Stimulated activated CD8-positive, alpha-beta memory T cell treated with anti-CD3 and anti-CD28 coated beads, Interleukin-12 subunit alpha, Interleukin-12 subunit beta, amount 100 ng/mL, for 24 hours (primary cell): ENCODE results near the gene SINHCAF.

Experiments used
- DNase-seq: peaks from one replicate; pipeline ENCODE4 v3.0.0-alpha.2; 2020; ENCODE audit errors: extremely low read depth

SINHCAF gene

DNA sequence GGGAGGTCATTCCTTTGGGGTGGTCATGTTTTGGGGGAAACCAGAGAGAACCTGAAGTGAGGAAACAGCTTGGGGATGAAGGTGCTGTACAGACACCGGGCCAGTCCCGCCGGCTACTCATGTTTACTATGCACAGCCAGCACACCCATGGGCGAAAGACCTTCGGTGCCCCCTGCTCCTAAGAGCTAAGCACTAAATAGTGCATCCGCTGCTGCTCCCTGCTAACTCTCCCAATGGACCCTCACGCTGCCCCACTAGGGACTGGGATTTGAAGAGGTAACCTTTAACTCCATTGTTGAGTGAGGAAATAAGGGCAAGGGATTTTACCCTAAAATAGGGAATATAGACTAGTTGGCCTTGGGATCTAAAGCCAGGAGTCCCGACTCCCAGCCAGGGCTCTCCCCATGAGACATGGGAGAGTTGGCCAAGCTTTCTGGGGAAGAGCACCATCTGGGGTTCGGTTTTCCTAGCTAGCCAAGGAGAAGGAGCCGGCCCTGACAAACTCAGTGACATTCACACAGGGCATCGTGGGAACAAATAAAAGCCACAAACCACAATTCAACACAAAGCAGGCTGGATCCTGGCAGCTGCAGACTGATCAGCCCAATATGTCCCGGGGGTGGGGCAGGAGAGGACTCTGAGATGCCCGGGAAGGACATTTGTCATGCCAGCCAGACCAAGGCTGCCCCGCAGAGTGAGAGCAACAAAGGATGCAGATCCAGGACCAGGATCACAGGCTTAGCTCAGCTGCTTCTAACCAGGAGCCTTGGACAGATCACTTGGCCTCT lies 91.7 kb downstream of the SINHCAF start:
- no peak for DNase-seq

GRCh38 chr12:31233061-31233730 lies 92.8 kb downstream of the SINHCAF start:
- DNase-seq, result no peak

GRCh38 chr12:31232361-31232965 lies 93.5 kb downstream of the SINHCAF start:
- no peak for DNase-seq

GRCh38 chr12:31231611-31232360 lies 94.2 kb downstream of the SINHCAF start:
- no peak for DNase-seq
